ENCODE data around the gene PPP1R14C. TPM values are rescaled to one million over a fixed set of nuclear protein-coding genes. Genes with fewer than 3 reads are reported as not detected.

Gene PPP1R14C
- total and polyA plus RNA-seq, 10 of the 15 experiments (the other 5 are each of a cell fraction or from before 2014, with no cell fraction given) = 0.07 to 1.6 (median 0.13) TPM; not detected in 4

DNA sequence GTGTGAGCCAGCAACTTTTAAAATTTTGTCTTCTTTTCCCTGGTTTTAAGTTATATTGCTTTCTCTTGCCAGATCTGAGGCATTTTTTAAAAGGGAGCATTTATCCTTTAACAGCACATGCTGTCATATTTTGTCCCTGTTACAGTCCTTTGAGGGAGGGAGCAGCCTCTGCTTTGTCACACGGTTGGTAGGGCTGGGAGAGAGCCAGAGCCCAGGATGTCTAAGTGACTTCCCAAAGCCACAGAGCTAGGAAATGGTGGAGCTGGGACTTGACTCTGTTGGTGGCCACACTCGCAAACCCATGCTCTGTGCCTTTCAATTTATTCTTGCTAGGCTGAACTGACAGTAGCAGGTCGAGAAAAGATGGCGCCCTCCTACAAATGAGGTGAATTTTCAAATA lies 145.6 kb downstream of the PPP1R14C start:
- Histone ChIP-seq H3K9me3 (replicated peaks; ENCODE audit: control insufficient read depth, insufficient read depth, low read length) (no peaks in the 10 kb centered on the region), H3K36me3 (ENCODE audit: control insufficient read depth in 2 of 2, insufficient read depth in 2 of 2, low read length in 1 of 2) (no peaks in the 10 kb centered on the region), H3K79me2 (ENCODE audit: control insufficient read depth, insufficient read depth, low read length) (no peaks in the 10 kb centered on the region), H3K4me2 (ENCODE audit: control insufficient read depth, insufficient read depth) (no peak overlapping the region), H3K4me3 (no peak overlapping the region), H3K27me3 (replicated peaks in 1 of 2; ENCODE audit: control insufficient read depth in 2 of 2, insufficient read depth in 2 of 2, low read length in 1 of 2) (peaks cover 1 to 5% of the 10 kb centered on the region in 2 experiments; a peak in 2 of 4 replicates), H3K9ac (ENCODE audit: control insufficient read depth, insufficient read depth, low read length) (no peak overlapping the region), H3K27ac (ENCODE audit: control insufficient read depth, insufficient read depth) (no peak overlapping the region), H2AFZ (ENCODE audit: control insufficient read depth, low read depth, low read length) (no peak overlapping the region), H3K4me1 (ENCODE audit: control insufficient read depth, insufficient read depth, low read length) (no peaks in the 10 kb centered on the region), H4K20me1 (ENCODE audit: control insufficient read depth, insufficient read depth) (no peaks in the 10 kb centered on the region)
- ChIA-PET POLR2A (no interaction called here), SMC1A (ENCODE audit: uncharacterized antibody, unreplicated experiment) (interaction anchor here (1.0 to 1.1 kb wide), 2 partner anchors 27 to 132 kb away, joined by 3 read pairs; no protein-coding TSS in a partner anchor), CTCF (no interaction called here), RAD21 (ENCODE audit: unreplicated experiment) (no interaction called here)
- TF ChIP-seq IRF3 (IDR thresholded peaks at IDR 0.05) (no peak), HSF1 (IDR thresholded peaks at IDR 0.05; ENCODE audit: low read depth, low read length) (no peak), ZNF207 (IDR thresholded peaks at IDR 0.05; ENCODE audit: borderline replicate concordance) (no peak), REST (IDR thresholded peaks at IDR 0.05; ENCODE audit: low read depth, low read length) (no peak), SREBF2 (IDR thresholded peaks at IDR 0.05; ENCODE audit: low read length) (no peak)
- TF ChIP-seq, protein P1, sequence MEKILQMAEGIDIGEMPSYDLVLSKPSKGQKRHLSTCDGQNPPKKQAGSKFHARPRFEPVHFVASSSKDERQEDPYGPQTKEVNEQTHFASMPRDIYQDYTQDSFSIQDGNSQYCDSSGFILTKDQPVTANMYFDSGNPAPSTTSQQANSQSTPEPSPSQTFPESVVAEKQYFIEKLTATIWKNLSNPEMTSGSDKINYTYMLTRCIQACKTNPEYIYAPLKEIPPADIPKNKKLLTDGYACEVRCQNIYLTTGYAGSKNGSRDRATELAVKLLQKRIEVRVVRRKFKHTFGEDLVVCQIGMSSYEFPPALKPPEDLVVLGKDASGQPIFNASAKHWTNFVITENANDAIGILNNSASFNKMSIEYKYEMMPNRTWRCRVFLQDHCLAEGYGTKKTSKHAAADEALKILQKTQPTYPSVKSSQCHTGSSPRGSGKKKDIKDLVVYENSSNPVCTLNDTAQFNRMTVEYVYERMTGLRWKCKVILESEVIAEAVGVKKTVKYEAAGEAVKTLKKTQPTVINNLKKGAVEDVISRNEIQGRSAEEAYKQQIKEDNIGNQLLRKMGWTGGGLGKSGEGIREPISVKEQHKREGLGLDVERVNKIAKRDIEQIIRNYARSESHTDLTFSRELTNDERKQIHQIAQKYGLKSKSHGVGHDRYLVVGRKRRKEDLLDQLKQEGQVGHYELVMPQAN (conservative IDR thresholded peaks at IDR 0.05) = no peak
- DNase-seq (ENCODE audit: low read depth, low spot score) (no peak), FAIRE-seq (no peak), ATAC-seq (no peak)
- 35% methylated on average over 4 of the region's 4 CpGs for WGBS (ENCODE audit: insufficient coverage, insufficient replicate concordance, low lambda C conversion rate, missing lambda C conversion rate)
- in situ Hi-C loops (cut with MboI) (no loop called here), intact Hi-C loops (cut with micrococcal nuclease; ENCODE audit: unreplicated experiment) (no loop called here)
- BruUV-seq (replicated peaks) = no TSS peak

All from GM12878 (cell line).